Gastrocnemius medialis (tissue), 4 donors: Measurements from ENCODE around the gene STK17B. TPM values are rescaled to one million over a fixed set of nuclear protein-coding genes. Genes with fewer than 3 reads are reported as not detected.

Experiments
- ATAC-seq, 2 donors: fragments of 150-250 bp; one replicate each; pipeline ENCODE4 v1.9.1; 2016
- DNase-seq, 2 donors: peaks; one replicate each; pipeline ENCODE4 v3.0.0-alpha.2; 2019
- H3K27ac ChIP-seq, 4 donors: fragments of 200-600 bp; sonication (generic); 1 replicate in 1 of 4; 2 replicates in 3 of 4; pipeline ENCODE4 v1.5.1; 2016 to 2018; ENCODE audit warnings: mild to moderate bottlenecking in 2 of 4, moderate library complexity in 1 of 4
- H3K27me3 ChIP-seq, 3 donors: fragments of 200-600 bp; sonication (generic) in 2 of 3; 1 replicate in 1 of 3; 2 replicates in 2 of 3; pipeline versions ENCODE4 v1.5.1 to v1.6.0; 2016 to 2019; ENCODE audit warnings: mild to moderate bottlenecking in 1 of 3, moderate library complexity in 1 of 3
- H3K36me3 ChIP-seq, 2 donors: fragments of 200-600 bp; sonication (generic) in 1 of 2; one replicate each; pipeline ENCODE4 v1.5.1; 2017 to 2018
- H3K4me1 ChIP-seq, 2 donors: fragments of 200-600 bp; sonication (generic) in 1 of 2; one replicate each; pipeline ENCODE4 v1.5.1; 2016 to 2017; ENCODE audit warnings: mild to moderate bottlenecking in 2 of 2
- H3K4me3 ChIP-seq, 4 donors: fragments of 200-600 bp; sonication (generic) in 3 of 4; 1 replicate in 1 of 4; 2 replicates in 3 of 4; pipeline ENCODE4 v1.5.1; 2016 to 2019; ENCODE audit warnings: mild to moderate bottlenecking in 2 of 4
- H3K9me3 ChIP-seq, 3 donors: fragments of 200-600 bp; sonication (generic) in 2 of 3; 1 replicate in 1 of 3; 2 replicates in 2 of 3; pipeline ENCODE4 v1.5.1; 2016 to 2019
- POLR2A ChIP-seq, 2 donors: fragments of 450-650 bp; IDR thresholded peaks; one replicate each; pipeline ENCODE4 v1.6.1; 2017; ENCODE audit warnings: antibody characterized with exemption in 2 of 2, mild to moderate bottlenecking in 2 of 2, moderate library complexity in 2 of 2
- in situ Hi-C, 4 donors: fragments of 200-750 bp; cut with MboI; loops; one replicate each; pipeline versions ENCODE4 v1.15.0 to v1.8.0; 2017; ENCODE audit warnings: low sequenced_read_pairs in 4 of 4
- intact Hi-C: fragments of 100-400 bp; cut with DNase I; formaldehyde crosslinking; loops from one replicate; pipeline ENCODE4 v1.15.1; 2023; ENCODE audit warnings: low total_unique reads
- total RNA-seq, 4 donors: library from RNA; depleted of rRNA; stranded (reverse); fragments of >200 nt; gene quantifications; one replicate each; pipeline versions ENCODE4 v1.1.0 to v1.2.3, GENCODE V29; 2016
- TF ChIP-seq, protein P1 (sequence below), 5 experiments: fragments of 450-650 bp in 3 of 5; fragments of 200-600 bp in 2 of 5; sonication (generic) in 2 of 5; IDR thresholded peaks in 4 of 5; conservative IDR thresholded peaks in 1 of 5; 1 replicate in 4 of 5; 2 replicates in 1 of 5; pipeline ENCODE4 v1.5.1; 2016 to 2019; ENCODE audit warnings: antibody characterized with exemption in 5 of 5, mild to moderate bottlenecking in 3 of 5, moderate library complexity in 3 of 5

STK17B gene
- total RNA-seq, 4 donors from 2014 or later = 4.4 to 11.5 (median 8.8) TPM

GRCh38 chr2:196170606-196171247, 651 bp downstream of the STK17B start:
- H3K9me3 ChIP-seq = no peaks in the 10 kb centered on the region
- in situ Hi-C loops = loop anchor here in 1 of 4 donors (25.0 kb wide), 1 partner anchor 108 kb away; the partner anchor contains the start of gene DNAH7
- ATAC-seq (peak; percentile 23 to 25), DNase-seq (no peak)
- intact Hi-C loops = loop anchor here (5.0 to 10.0 kb wide), 7 partner anchors 37 to 754 kb away; partner anchors contain the start of genes CCDC150, DNAH7, PGAP1 and SLC39A10
- no peaks in the 10 kb centered on the region for H3K27me3 ChIP-seq
- H3K27ac ChIP-seq = peak overlapping the region; percentile 77 to 92 (median 86)
- no peaks in the 10 kb centered on the region for H3K36me3 ChIP-seq
- H3K4me1 ChIP-seq = peaks cover 13 to 22% of the 10 kb centered on the region in 2 donors
- peak overlapping the region; percentile 74 to 97 (median 89) for H3K4me3 ChIP-seq
- no peak for TF ChIP-seq POLR2A (IDR thresholded peaks at IDR 0.05)
- TF ChIP-seq, protein P1, sequence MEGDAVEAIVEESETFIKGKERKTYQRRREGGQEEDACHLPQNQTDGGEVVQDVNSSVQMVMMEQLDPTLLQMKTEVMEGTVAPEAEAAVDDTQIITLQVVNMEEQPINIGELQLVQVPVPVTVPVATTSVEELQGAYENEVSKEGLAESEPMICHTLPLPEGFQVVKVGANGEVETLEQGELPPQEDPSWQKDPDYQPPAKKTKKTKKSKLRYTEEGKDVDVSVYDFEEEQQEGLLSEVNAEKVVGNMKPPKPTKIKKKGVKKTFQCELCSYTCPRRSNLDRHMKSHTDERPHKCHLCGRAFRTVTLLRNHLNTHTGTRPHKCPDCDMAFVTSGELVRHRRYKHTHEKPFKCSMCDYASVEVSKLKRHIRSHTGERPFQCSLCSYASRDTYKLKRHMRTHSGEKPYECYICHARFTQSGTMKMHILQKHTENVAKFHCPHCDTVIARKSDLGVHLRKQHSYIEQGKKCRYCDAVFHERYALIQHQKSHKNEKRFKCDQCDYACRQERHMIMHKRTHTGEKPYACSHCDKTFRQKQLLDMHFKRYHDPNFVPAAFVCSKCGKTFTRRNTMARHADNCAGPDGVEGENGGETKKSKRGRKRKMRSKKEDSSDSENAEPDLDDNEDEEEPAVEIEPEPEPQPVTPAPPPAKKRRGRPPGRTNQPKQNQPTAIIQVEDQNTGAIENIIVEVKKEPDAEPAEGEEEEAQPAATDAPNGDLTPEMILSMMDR (IDR thresholded peaks at IDR 0.05 in 4 of 5, conservative IDR thresholded peaks at IDR 0.05 in 1 of 5) = no peak

GRCh38 chr2:196170213-196170605, 1.2 kb downstream of the STK17B start:
- Histone ChIP-seq H3K4me1 (peaks cover 13 to 22% of the 10 kb centered on the region in 2 donors), H3K9me3 (no peaks in the 10 kb centered on the region), H3K36me3 (no peaks in the 10 kb centered on the region), H3K27ac (peak overlapping the region; percentile 77 to 92 (median 86)), H3K27me3 (no peaks in the 10 kb centered on the region), H3K4me3 (peak overlapping the region; percentile 74 to 97 (median 89))
- ATAC-seq (no peak), DNase-seq (peak in 1 of 2 donors; percentile 16)
- TF ChIP-seq POLR2A (IDR thresholded peaks at IDR 0.05) = peak in 1 of 2 donors; percentile 28
- TF ChIP-seq, protein P1 (IDR thresholded peaks at IDR 0.05 in 4 of 5, conservative IDR thresholded peaks at IDR 0.05 in 1 of 5) = no peak
- intact Hi-C loops (loop anchor here (5.0 to 10.0 kb wide), 7 partner anchors 37 to 755 kb away; partner anchors contain the start of genes CCDC150, DNAH7, PGAP1 and SLC39A10), in situ Hi-C loops (loop anchor here in 1 of 4 donors (25.0 kb wide), 1 partner anchor 108 kb away; the partner anchor contains the start of gene DNAH7)

- TF ChIP-seq POLR2A (IDR thresholded peaks at IDR 0.05) = no peak
- TF ChIP-seq, protein P1 (IDR thresholded peaks at IDR 0.05 in 4 of 5, conservative IDR thresholded peaks at IDR 0.05 in 1 of 5) = no peak
- no peaks in the 10 kb centered on the region for H3K27me3 ChIP-seq
- H3K4me3 ChIP-seq = peak overlapping the region; percentile 74 to 97 (median 89)
- DNase-seq = no peak
- in situ Hi-C loops (loop anchor here in 1 of 4 donors (25.0 kb wide), 1 partner anchor 107 kb away; the partner anchor contains the start of gene DNAH7), intact Hi-C loops (no loop called here)
- ATAC-seq = no peak
- no peaks in the 10 kb centered on the region for H3K36me3 ChIP-seq
- H3K4me1 ChIP-seq = peaks cover 13 to 22% of the 10 kb centered on the region in 2 donors
- peak overlapping the region in 1 of 4 donors; percentile 77 for H3K27ac ChIP-seq
- no peaks in the 10 kb centered on the region for H3K9me3 ChIP-seq
Measured at GRCh38 chr2:196169516-196169915, 1.9 kb downstream of the STK17B start.

DNA sequence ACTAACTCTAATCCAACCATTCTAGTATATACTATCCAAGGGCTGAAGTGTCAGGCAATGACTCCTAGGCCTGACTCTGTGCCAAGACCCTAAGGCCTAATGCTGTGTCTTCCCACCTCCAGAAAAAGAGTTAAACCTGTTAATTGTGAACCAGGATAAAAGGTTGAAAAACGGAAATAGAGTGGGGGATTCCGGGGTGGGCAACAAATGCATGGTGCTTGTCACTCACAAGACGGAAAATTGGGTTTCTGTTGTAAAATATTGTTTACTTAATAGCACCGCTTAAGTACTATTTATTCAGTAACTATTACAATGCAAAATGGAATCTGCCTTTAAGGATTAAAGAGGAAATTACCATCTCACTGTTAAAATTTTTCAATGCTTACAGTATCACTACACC, 3.2 kb downstream of the STK17B start:
- H3K9me3 ChIP-seq = no peaks in the 10 kb centered on the region
- no peak overlapping the region for H3K27ac ChIP-seq
- H3K4me1 ChIP-seq = peaks cover 13 to 22% of the 10 kb centered on the region in 2 donors
- H3K27me3 ChIP-seq = no peaks in the 10 kb centered on the region
- H3K36me3 ChIP-seq = no peaks in the 10 kb centered on the region
- ATAC-seq (no peak), DNase-seq (no peak)
- intact Hi-C loops (no loop called here), in situ Hi-C loops (loop anchor here in 1 of 4 donors (25.0 kb wide), 1 partner anchor 106 kb away; the partner anchor contains the start of gene DNAH7)
- TF ChIP-seq, protein P1 (IDR thresholded peaks at IDR 0.05 in 4 of 5, conservative IDR thresholded peaks at IDR 0.05 in 1 of 5) = no peak
- TF ChIP-seq POLR2A (IDR thresholded peaks at IDR 0.05) = no peak
- H3K4me3 ChIP-seq = peak overlapping the region in 1 of 4 donors; percentile 74
